Stimulated activated CD4-positive, alpha-beta T cell treated with anti-CD3 and anti-CD28 coated beads, Interleukin-1b, Interleukin-23, amount 100 ng/mL, for 1 hour (primary cell): ENCODE data around the gene STAG3.
"Not testable (repeated sequence)": the region's sequence is repeated elsewhere in the genome, so short reads cannot be mapped to it uniquely, and the experiment has no call there.

ENCODE experiments used
- DNase-seq, 2 donors: peaks; one replicate each; pipeline ENCODE4 v3.0.0-alpha.2; 2020; ENCODE audit warnings: low read depth in 2 of 2

Gene STAG3, protein sequence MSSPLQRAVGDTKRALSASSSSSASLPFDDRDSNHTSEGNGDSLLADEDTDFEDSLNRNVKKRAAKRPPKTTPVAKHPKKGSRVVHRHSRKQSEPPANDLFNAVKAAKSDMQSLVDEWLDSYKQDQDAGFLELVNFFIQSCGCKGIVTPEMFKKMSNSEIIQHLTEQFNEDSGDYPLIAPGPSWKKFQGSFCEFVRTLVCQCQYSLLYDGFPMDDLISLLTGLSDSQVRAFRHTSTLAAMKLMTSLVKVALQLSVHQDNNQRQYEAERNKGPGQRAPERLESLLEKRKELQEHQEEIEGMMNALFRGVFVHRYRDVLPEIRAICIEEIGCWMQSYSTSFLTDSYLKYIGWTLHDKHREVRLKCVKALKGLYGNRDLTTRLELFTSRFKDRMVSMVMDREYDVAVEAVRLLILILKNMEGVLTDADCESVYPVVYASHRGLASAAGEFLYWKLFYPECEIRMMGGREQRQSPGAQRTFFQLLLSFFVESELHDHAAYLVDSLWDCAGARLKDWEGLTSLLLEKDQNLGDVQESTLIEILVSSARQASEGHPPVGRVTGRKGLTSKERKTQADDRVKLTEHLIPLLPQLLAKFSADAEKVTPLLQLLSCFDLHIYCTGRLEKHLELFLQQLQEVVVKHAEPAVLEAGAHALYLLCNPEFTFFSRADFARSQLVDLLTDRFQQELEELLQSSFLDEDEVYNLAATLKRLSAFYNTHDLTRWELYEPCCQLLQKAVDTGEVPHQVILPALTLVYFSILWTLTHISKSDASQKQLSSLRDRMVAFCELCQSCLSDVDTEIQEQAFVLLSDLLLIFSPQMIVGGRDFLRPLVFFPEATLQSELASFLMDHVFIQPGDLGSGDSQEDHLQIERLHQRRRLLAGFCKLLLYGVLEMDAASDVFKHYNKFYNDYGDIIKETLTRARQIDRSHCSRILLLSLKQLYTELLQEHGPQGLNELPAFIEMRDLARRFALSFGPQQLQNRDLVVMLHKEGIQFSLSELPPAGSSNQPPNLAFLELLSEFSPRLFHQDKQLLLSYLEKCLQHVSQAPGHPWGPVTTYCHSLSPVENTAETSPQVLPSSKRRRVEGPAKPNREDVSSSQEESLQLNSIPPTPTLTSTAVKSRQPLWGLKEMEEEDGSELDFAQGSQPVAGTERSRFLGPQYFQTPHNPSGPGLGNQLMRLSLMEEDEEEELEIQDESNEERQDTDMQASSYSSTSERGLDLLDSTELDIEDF

DNA sequence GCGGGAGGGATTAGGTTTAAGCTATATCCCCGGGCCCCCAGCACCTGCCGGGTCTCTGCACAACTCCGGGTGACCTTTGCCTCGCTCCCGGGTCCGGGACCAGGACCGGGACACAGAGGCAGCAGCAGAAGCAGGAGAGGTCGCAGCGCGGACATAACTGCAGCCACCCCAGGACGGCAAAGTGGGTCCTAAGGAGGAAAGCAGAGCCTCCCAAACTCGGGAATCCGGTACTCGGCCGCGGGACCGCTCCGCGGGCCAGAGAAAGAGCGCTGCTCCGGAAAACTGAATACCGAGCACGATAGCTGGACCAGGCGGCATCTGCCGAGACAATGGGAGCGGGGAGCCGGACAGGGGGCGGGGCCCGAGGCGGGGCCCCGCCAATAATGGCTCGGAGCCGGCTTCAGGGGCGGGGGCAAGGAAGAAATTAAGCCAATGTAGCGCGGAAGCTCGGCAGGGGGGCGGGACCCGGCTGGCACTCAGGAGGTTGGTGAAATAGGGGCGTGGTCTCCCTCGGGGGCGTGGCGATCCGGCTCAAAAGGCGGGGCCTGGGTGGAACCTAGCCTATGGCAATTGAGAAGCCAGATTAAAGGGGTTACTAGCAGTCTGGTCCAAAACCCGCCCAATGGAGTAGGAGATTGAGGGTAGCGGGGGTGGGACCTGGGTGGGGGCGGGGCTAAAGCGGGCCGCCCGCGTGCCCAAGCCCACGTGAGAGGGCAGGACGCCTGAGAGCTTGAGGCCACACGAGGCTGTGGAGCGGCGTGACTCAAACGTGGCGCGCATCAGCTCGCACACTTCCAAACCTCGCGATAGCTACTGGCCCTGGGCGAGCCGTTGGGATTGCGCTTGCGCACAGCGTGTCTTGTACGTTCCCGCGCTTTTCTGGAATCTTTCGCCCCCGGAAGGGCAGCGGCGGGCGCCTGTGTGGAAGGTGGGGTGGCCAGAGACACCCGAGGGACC, at the start of gene STAG3, which contains the start of gene GPC2:
STAG3 (plus strand) TSS at position 874 of the 957 bp plus-strand sequence. CDS start 2,639 bp downstream, outside the sequence.
GPC2 (minus strand) TSS at position 337 of the 957 bp plus-strand sequence; CDS start at position 155, 182 bp downstream.
- DNase-seq = peak; percentile 96 to 98

DNA sequence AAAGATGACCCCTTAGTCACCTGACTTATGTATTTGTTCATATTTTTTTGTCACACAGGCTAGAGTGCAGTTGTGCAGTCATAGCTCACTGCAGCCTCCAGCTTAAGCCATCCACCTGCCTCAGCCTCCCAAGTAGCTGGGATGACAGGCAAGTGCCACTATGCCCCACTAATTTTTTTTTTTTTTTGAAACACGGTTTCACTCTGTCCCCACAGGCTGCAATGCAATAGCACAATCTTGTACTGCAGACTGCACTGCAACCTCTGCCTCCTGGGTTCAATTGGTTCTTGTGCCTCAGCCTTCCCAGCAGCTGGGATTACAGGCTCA, 49.1 kb upstream of the STAG3 start:
- DNase-seq = no peak

DNA sequence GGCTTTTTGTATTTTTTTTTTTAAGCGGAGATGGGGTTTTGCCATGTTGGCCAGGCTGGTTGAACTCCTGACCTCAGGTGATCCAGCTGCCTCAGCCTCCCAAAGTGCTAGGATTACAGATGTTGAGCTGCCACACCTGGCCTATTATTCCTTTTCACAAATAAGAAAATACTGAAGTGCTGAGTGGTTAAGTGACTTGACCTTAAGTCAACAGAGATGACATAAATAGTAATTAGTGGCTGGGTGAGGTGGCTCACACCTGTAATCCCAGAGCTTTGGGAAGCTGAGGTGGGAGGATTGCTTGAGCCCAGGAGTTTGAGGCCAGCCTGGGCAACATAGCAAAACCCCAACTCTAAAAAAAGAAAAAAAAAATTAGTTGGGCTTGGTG, 47.5 kb upstream of the STAG3 start:
- not testable (repeated sequence) for DNase-seq

DNA sequence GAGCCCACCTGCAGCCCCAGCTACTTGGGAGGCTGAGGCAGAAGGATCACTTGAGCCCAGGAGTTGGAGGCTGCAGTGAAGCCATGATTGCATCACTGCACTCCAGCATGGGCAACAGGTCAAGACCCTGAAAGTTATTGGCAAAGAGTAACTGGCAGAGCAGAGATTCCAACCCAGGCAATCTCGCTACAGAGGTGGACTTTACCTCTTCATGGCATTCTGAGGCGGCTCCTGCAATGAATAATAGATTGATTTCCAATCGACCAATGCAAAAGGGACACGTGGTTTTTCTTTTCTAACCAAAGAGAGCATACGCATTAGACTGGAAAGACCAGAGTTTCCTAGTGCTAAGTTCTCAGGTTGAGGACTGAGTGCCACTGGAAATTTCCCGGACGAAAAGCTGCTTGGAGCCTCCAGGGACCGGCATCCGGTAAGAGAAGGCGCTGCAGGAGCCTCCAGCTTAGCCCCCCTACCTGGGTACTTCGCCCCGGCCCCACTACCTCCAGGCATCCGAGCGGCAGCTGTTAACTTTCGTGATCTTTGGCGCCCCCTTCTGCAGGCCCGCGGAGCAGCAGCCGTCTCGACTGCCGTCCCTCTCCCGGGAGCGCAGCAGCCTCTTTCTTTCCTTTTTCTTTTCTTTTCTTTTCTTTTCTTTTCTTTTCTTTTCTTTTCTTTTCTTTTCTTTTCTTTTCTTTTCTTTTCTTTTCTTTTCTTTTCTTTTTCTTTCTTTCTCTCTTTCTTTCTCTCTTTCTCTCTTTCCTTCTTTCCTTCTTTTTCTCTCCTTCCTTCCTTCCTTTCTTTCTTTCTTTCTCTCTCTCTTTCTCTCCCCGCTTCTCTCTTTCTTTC, 46.9 kb upstream of the STAG3 start:
- peak; percentile 56 to 72 for DNase-seq

DNA sequence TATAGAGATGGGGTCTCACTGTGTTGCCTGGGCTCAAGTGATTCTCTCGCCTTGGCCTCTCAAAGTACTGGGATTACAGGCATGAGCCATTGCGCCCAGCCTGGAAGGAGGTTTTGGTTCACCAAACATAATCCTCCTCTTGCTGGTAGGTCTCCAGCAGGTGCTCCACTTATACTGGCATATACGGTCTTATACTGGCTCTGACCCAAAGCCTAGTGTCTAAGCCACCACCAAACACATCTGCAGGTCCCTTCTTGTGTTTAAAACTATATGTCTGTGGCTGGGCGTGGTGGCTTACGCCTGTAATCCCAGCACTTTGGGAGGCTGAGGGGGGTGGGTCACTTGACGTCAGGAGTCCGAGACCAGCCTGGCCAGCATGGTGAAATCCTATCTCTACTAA, 45.6 kb upstream of the STAG3 start:
- DNase-seq = no peak

DNA sequence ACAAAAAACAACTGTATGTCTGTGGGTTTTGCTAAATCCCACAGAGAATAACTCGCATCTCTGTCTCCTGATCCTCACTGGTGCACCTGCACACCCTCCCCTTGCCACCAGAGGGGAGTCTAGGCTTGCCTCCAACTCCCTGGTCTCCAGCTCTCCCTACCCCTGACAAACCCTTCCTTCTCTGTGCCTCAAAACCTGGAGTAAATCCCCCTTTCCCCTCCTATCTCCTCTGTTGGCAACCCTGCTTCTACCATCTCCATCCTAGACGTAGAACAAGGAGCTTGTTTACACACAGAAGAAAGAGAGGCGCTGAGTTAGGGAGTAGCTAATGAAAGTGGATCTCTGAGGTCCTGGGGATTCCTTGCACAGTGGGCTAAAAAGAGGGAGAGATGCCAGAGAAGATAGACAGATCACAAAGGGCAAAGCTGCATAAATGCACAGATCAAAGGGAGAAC, 45.0 kb upstream of the STAG3 start:
- peak in 1 of 2 donors; percentile 38 for DNase-seq

DNA sequence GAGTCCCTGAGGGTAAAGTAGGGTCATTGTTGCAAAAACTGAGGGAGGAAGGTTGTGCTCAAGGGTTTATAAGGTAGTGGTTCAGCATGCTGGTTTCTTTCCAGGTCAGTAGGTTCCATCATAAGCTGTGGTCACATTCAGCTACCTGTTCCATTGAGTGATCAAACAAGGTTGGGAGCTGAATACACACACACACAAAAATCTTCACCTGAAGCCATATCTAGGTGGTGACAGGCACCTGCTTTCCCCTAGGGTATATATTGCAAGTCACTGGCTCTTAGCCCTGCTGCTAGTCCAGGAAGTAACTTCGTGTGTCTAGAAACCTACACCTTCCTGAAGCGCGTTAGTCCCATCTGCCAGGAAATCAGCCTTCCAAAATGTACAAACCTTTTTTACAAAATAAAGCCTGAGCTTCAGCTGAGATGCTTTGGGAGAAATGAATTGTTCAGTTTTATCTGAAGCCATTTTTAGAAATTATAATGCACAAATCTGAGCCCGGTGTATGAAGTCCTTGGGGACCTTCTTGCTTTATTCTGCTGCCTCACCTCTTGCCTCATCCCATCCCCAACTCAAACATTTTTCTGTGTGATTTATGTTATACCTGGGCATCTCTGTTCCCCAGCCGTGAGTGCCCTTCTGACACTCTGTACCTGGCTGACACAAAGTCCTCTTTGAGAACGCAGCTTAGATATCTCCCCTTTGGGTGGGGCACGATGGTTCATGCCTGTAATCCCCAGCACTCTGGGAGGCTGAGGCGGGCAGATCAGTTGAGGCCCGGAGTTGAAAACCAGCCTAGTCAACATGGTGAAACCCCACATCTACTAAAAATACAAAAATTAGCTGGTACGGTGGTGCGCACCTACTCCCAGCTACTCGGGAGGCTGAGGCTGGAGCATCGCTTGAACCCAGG, 39.6 kb upstream of the STAG3 start:
- DNase-seq = no peak

DNA sequence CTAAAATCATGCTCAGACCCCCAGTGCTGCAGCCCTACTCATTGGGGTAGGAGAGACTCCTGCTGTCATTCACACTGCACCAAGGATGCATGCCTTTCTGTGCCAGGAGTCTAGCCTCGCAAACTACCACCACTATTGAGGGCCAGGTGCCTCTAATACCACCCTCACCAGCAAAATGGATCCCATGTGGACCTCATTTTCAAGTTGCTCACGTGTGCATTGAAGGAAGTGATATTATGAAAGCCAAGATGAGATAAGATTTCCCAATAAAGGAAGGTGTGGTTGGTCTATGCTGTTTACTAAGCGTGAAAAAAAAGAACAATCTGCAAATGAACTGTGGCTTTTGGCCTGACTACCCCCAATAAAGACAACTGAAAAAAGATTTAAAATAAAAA, 36.2 kb upstream of the STAG3 start:
- DNase-seq = no peak

DNA sequence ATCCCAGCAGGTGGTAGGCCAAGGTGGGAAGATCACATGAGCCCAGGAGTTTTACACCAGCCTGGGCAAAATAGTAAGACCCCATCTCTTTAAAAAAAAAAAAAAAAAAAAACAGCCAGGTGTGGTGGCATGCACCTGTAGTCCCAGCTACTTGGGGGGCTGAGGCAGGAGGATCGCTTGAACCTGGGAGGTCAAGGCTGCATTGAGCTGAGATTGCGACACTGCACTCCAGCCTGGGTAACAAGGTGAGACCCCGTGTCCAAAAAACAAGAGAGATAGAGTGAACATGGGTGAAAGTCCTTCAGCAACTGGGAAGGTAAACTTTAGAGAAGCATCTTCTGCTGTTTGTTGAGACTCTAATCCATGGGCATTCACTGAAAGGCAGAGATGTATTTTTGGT, 35.3 kb upstream of the STAG3 start:
- DNase-seq = no peak

DNA sequence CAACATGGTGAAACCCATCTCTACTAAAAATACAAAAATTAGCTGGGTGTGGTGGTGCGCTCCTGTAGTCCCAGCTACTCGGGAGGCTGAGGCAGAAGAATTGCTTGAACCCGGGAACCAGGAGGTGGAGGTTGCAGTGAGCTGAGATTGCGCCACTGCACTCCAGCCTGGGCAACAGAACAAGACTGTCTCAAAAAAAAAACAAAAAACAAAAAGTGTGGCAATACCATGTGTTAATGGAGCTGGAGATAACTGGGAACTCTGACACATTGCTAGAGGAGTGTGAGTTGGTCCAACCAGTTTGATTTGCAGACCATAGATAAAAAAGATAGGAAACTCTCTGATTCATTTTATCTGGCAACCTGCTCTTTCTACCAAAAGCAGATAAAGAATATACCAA, 31.4 kb upstream of the STAG3 start:
- not testable (repeated sequence) for DNase-seq

DNA sequence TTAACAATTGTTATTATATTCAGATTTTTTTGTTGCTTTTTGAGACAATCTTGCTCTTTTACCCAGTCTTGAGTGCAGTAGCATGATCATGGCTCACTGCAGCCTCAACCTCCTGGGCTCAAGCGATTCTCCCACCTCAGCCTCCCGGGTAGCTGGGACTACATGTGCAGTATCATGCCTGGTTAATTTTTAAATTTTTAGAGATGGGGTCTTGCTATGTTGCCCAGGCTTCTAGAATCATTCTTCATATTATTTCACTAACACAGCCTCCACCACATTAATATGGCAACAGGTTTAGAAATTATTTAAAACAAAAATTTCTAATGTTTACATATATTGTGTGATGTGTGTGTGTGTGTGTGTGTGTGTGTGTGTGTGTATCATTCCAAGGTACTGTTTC, 30.4 kb upstream of the STAG3 start:
- no peak for DNase-seq

DNA sequence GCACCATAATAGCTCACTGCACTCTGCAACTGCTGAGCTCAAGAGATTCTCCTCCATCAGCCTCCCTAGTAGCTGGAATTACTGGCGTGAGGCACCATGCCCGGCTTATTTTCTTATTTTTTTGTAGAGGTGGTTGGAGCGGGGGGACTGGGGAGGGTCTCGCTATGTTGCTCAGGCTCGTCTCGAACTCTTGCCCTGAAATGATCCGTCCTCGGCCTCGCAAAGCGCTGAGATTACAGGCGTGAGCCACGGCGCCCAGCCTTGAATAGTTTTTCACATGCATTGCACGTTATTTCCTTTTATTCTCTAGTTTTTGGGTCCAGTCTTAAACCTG, 29.5 kb upstream of the STAG3 start:
- no peak for DNase-seq

DNA sequence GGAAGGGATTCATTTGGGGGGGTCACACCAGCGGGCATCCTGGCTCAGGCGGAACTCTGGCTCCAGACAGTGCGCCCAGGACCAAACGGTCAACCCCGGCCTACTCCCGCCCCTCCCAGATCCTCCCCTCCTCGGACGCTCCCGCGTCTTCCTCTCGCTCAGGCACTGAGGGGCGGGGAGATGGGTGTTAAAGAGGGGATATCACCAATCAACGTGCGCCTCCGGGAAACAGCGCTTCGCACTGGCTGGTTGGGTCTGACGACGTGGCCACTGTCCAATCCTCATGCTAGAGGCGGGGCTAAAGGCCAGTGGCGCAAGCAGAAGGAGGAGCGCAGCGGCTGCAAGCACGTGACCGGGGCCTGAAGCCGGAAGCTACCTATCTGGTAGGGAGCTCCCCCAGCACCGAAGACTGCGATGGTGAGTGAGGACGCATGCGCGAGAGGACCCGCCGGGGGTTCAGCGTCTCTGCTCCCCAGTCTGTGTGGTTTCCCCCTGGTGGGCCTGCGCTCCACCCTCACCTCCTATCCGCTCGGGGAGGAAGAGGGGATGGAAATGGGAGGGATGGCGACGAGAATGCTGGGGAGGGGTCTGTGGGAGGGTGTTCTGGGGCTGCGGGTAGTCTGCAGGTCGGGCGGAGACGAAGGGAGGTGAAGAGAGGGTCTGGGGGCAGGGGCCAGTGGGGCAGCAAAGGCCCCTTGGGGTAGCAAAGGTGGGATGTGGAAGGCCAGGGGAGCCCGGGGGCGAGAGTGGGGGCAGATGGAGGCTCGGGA, 29.0 kb upstream of the STAG3 start, which contains the start of gene LAMTOR4:
LAMTOR4 (plus strand) TSS at position 360 of the 770 bp plus-strand sequence; CDS start at position 415, 55 bp downstream.
- peak; percentile 83 to 96 for DNase-seq

DNA sequence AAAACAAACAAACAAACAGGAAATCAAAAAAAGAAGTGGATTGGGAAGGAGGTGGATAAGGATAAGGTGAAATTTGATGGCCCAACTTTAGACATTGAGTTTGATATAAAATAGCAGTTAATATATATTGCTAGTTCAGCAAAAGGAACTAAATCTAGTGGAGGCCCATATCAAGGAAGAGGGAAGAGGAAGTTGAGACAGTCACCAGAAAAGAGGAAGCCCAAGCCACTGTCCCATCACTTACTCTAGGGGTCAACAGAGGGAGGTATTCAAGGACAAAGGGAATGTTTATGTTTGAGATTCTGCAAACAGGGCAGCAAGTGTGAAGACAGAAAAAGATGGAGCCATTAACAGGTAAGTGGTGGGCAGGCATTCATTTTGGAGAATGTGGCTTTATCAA, 25.3 kb upstream of the STAG3 start:
- DNase-seq = no peak

DNA sequence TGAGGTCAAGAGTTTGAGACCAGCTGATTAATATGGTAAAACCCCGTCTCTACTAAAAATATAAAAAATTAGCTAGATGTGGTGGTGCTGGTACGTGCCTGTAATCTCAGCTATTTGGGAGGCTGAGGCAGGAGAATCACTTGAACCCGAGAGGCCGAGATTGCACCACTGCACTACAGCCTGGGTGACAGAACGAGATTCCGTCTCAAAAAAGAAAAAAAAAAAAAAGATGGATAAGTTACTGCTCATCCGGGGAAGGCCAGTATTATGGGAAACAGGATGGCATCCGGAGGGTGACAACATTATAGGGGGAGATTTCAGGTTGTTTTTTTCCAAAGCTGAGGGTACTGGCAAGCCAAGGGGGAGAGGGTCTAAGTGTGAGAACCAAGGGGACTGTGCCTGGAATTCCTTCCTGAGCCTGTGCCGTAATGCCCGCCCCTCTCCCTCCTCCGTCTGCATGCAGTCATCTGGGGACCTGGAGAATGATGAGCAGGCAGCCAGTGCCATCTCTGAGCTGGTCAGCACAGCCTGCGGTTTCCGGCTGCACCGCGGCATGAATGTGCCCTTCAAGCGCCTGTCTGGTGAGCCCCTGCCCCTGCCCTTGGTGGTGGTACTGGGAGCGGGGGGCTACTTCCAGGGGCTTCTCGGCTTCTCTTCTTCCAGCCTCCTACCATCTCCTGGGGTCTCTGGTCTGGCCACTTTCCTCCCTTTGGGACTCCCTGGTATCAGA, 24.6 kb upstream of the STAG3 start:
- DNase-seq = no peak

DNA sequence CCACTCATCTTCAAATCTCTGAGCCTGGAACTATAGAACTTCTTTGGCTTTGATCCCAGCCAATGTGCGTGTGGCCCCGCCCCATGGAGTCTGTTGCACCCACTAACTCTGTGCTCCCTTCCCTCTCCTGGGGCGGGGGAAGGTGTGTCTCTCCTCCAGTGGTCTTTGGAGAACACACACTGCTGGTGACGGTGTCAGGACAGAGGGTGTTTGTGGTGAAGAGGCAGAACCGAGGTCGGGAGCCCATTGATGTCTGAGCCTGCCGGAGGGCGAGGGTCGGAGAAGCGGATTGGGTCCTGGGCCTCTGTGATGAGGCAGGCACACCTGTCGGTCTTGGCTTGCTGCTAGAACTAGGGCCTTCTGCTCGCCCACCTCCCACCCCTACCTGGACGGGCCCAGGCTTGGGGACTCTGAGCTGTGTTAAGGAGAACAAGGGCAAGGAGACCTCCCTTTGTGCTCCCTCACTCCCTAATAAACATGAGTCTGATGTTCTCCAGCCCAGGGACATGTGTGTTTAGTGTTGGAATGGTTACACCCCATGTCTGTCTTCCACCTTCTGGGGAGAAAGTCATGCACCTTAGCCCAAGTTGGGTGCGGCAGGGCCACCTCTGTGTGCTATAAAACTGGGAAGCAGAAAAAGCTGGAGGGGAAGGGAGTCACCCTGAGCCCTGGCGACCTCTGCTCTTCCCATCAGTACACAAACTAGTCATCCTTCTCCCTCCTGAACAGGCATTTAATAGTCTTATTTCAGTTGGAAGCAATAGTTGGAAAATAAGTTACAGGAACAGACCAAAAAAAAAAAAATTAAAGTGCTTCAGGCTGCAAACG, 23.8 kb upstream of the STAG3 start:
- DNase-seq = no peak
